ENCODE results near the gene PRORP.

Gene PRORP

DNA sequence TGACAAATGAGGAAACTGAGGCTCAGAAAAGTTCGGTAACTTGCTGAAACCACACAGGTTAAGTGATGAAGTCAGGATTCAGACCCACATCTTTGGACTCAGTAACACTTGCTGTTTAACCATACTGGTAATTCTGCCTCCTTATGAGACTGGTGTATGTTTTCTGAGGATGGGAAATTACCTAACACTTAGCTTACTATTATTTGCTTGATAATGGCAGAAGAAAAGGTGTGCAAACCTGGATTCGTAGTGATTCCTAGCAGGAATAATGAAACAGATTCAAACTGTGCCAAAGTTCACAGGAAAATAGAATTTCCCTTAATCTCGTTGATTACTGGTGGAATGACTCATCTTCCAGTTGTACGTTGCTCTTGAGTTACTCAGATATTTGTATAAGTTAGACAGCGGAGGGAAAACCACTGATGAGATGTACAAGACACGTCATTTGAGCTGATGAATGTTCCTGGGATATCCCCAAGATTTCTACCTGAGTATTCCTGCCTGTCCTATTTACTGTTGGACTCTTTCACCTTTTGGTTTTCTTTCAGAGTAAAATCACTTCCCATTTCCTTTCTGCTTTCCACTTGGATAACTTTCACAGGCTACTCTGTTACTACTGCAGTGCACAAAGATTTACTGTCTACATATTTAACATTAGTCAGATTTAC, 37.5 kb downstream of the PRORP start:
- Histone ChIP-seq H3K4me3 (ENCODE audit: low read depth, low read length) (no peak overlapping the region), H3K4me1 (ENCODE audit: control insufficient read depth, insufficient read depth, low read length) (peaks cover 8% of the 10 kb centered on the region; the same call in 1 of the 2 replicates), H3K27me3 (ENCODE audit: control insufficient read depth, insufficient read depth, low read length) (no peaks in the 10 kb centered on the region), H3K36me3 (ENCODE audit: control insufficient read depth, insufficient read depth, low read length) (peaks cover 13% of the 10 kb centered on the region), H3K27ac (ENCODE audit: low read depth, low read length) (no peak overlapping the region), H3K9ac (ENCODE audit: low read depth, low read length) (no peak overlapping the region), H3K9me3 (ENCODE audit: control insufficient read depth, insufficient read depth, low read length) (no peaks in the 10 kb centered on the region)

GRCh38 chr14:35161231-35161630, 38.9 kb downstream of the PRORP start:
- H3K4me3 ChIP-seq (ENCODE audit: low read depth, low read length) = no peak overlapping the region
- peaks cover 13% of the 10 kb centered on the region for H3K36me3 ChIP-seq (ENCODE audit: control insufficient read depth, insufficient read depth, low read length)
- H3K9ac ChIP-seq (ENCODE audit: low read depth, low read length) = no peak overlapping the region
- no peaks in the 10 kb centered on the region for H3K27me3 ChIP-seq (ENCODE audit: control insufficient read depth, insufficient read depth, low read length)
- no peaks in the 10 kb centered on the region for H3K9me3 ChIP-seq (ENCODE audit: control insufficient read depth, insufficient read depth, low read length)
- H3K27ac ChIP-seq (ENCODE audit: low read depth, low read length) = no peak overlapping the region
- peaks cover 3% of the 10 kb centered on the region; the same call in 1 of the 2 replicates for H3K4me1 ChIP-seq (ENCODE audit: control insufficient read depth, insufficient read depth, low read length)

- H3K27me3 ChIP-seq (ENCODE audit: control insufficient read depth, insufficient read depth, low read length) = no peaks in the 10 kb centered on the region
- H3K4me3 ChIP-seq (ENCODE audit: low read depth, low read length) = no peak overlapping the region
- H3K27ac ChIP-seq (ENCODE audit: low read depth, low read length) = no peak overlapping the region
- H3K9me3 ChIP-seq (ENCODE audit: control insufficient read depth, insufficient read depth, low read length) = no peaks in the 10 kb centered on the region
- no peaks in the 10 kb centered on the region for H3K4me1 ChIP-seq (ENCODE audit: control insufficient read depth, insufficient read depth, low read length)
- H3K9ac ChIP-seq (ENCODE audit: low read depth, low read length) = no peak overlapping the region
- H3K36me3 ChIP-seq (ENCODE audit: control insufficient read depth, insufficient read depth, low read length) = peaks cover 16% of the 10 kb centered on the region
Observed at GRCh38 chr14:35163384-35163783, 41.0 kb downstream of the PRORP start.

DNA sequence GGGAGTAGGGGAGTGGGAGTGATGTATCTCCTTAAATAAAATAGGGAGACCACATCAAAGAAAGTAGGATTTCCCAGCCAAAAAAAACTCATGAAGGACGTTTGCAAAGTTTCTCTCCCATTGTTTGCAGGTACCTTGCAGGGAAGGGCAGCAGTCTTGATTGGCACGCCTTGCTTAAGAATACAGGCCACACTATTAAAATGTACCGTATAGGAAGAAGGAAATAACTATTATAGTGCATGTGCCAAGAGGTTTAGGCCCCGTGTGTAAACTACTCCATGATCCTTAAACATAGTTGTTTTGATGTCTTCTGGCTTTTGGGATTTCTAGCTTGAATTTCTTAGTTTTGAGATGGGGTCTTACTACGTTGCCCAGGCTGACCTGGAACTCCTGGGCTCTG, 42.5 kb downstream of the PRORP start:
- H3K27ac ChIP-seq (ENCODE audit: low read depth, low read length) = no peak overlapping the region
- H3K4me3 ChIP-seq (ENCODE audit: low read depth, low read length) = no peak overlapping the region
- no peaks in the 10 kb centered on the region for H3K9me3 ChIP-seq (ENCODE audit: control insufficient read depth, insufficient read depth, low read length)
- no peak overlapping the region for H3K9ac ChIP-seq (ENCODE audit: low read depth, low read length)
- H3K4me1 ChIP-seq (ENCODE audit: control insufficient read depth, insufficient read depth, low read length) = no peaks in the 10 kb centered on the region
- H3K36me3 ChIP-seq (ENCODE audit: control insufficient read depth, insufficient read depth, low read length) = 0 out of 2 replicates have a peak, but pooled peaks cover 2% of the 10 kb centered on the region
- no peaks in the 10 kb centered on the region for H3K27me3 ChIP-seq (ENCODE audit: control insufficient read depth, insufficient read depth, low read length)

GRCh38 chr14:35167496-35167895, 45.1 kb downstream of the PRORP start:
- Histone ChIP-seq H3K4me3 (ENCODE audit: low read depth, low read length) (no peak overlapping the region), H3K9me3 (ENCODE audit: control insufficient read depth, insufficient read depth, low read length) (no peaks in the 10 kb centered on the region), H3K4me1 (ENCODE audit: control insufficient read depth, insufficient read depth, low read length) (no peaks in the 10 kb centered on the region), H3K27ac (ENCODE audit: low read depth, low read length) (no peak overlapping the region), H3K36me3 (ENCODE audit: control insufficient read depth, insufficient read depth, low read length) (0 out of 2 replicates have a peak, but pooled peaks cover 2% of the 10 kb centered on the region), H3K9ac (ENCODE audit: low read depth, low read length) (no peak overlapping the region), H3K27me3 (ENCODE audit: control insufficient read depth, insufficient read depth, low read length) (no peaks in the 10 kb centered on the region)
